ENCODE data around the gene PNMA6A. TPM values are rescaled to one million over a fixed set of nuclear protein-coding genes. Genes with fewer than 3 reads are reported as not detected.

Gene PNMA6A
- polyA plus RNA-seq, 1 experiment: 1.3 TPM

Small RNA genes within 50 kb of the gene (small RNA-seq; reads per million reads assigned to genes)
- not detected for gene AC243428.1 (ENCODE audit: insufficient read length, low read depth, low replicate concordance)

Other genes with a start within 250 kb of the PNMA6A start
- 19.1 and 44.5 TPM in 2 replicates for gene CETN2, start 241.7 kb upstream of the PNMA6A start, polyA plus RNA-seq (2011; rRNA removed)
- gene NSDHL, start 241.4 kb upstream of the PNMA6A start, polyA plus RNA-seq (2011; rRNA removed): 10.3 and 13.7 TPM in 2 replicates
- 7.6 and 8.3 TPM in 2 replicates for gene ZNF185, start 174.4 kb upstream of the PNMA6A start, polyA plus RNA-seq (2011; rRNA removed)
- gene PNMA5, start 78.3 kb upstream of the PNMA6A start, polyA plus RNA-seq (2011; rRNA removed): not detected in 2 replicates
- 0.09 and 0.13 TPM in 2 replicates for gene PNMA3, start 16.0 kb upstream of the PNMA6A start, polyA plus RNA-seq (2011; rRNA removed)
- not detected in 2 replicates for gene MAGEA1, start 106.8 kb downstream of the PNMA6A start, polyA plus RNA-seq (2011; rRNA removed)
- gene PNMA6F, start 249.3 kb downstream of the PNMA6A start, polyA plus RNA-seq (2011; rRNA removed): not detected in 2 replicates